NCI-H524 (cell line): ENCODE results near the gene ITGA11.

Experiments
- DNase-seq, 2 experiments: peaks; one replicate each; lab custom pipeline; 2025; lab: John Stamatoyannopoulos, UW

Gene ITGA11

DNA sequence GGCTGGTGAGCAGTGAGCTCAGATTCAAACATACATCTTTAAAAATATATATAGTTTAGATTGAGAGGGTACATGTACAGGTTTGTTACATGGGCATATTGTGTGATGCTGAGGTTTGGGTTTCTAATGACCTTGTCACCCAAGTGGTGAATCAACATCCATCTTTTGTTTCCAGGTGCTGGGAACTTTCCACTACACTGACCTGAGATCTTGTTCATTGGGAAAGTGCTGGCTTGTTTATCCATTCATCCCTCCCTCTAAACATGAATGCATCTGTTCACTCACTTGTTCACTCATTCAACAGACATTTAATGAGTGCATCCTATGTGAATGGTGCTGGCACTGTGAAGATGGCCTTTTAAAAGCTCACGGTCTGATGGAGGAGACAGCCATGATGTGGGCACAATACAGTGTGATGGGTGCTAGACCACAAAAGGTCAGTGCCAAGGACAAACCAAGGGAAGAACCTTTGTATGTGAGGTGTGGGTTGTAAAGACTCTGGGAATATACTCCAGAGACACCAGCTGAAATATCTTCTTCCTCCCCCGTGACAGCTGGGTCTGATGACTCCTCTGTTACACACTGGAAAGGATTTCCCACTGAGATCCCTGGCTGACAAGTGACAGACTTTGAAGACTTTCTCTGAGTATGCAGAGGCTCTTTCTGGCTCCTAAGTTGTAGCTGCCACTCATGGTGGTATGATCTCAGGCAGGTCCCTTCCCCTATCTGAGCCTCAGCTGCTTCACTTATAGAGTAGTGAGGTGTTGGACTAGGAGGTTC lies 16.2 kb upstream of the ITGA11 start:
- DNase-seq: no peak

DNA sequence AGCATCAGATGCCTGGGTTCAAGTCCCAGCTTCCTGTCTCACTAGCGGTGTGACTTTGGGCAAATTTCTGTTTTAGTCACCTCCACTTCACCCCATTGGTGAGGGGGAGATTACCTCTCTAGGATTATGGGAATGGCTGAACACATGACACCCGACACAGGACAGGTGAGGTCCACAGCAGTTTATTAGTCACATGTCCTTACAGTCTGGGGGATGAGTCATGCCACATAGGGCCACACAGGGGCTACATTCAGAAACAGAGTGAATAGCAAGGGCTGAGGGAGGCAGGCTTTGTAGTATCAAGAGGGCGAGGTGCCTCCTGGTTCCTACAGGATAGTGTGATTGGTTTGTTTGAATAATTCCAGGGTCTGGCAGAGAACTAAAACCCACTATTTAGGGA lies 15.2 kb upstream of the ITGA11 start:
- no peak for DNase-seq

DNA sequence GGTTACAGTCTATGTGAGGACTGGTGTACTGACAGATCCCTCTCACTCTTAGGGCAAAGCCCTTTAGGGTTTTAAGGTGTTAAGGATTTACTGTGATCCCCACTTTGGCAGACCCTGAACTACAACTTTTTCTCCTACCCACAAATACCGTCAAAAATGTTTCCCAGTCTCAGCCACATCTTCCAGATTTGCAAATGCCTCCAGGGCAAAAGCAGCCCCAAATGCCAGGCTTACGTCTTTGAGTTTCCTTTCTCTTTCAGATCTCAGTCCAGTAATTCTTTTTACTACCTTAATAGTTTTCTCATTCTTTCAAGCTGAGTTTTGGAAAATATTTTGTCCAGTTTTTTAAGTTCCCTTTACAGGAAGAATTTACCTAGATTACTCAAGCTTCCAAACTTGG lies 13.4 kb upstream of the ITGA11 start:
- DNase-seq: no peak

DNA sequence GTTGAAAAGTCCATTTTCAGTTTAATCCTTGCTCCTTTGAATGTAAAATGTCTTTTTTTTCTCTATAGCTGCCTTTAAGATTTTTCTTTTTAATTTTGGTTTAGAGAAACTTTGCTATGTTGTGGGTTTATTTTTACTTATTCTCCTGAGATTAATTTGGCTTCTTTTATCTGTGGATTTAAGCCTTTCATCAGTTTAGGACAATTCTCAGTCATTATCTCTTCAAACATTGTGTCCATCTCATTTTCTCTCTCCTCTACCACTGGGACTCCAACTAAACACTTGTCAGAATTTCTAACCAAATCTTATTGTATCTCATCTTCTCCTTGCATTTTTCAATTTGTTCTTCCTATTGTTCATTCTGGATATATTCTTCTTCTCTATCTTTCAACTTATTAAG lies 12.4 kb upstream of the ITGA11 start:
- no peak for DNase-seq

DNA sequence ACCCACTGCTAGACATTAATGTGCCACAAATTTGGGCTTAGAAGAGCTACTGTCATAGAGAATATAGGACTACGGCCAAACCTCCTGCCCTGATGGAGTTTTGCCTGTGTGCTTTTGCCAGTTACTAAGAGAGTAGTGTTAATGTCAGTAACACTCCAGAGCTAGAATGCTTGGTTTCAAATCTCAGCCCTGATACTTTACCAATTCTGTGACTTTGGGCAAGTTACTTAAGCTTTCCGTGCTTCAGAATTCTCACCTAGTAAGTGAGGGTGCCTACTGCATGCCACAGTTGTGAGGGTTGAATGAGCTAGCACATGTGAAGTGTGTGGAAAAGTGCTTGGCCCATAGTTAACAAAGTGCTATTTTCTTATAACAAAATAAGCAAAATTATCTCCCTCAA lies 10.9 kb upstream of the ITGA11 start:
- DNase-seq: no peak

DNA sequence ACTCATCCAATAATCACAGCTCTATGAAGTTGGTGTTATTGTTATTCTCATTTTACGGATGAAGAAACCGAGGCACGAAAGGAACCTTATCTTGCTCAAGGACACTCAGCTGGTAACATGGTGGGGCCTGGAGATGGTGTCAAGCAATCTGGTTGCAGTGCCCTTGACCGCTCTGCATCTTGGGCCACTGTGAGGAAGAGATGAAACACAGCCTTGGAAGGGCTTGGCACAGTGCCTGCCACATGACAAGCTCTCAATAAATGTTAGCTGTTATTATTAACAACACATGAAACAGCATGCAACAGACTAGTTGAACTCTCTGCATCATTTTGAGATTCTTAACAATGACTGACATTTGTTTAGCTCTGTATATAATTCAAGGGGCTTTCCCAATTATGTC lies 10.1 kb upstream of the ITGA11 start:
- DNase-seq: no peak

DNA sequence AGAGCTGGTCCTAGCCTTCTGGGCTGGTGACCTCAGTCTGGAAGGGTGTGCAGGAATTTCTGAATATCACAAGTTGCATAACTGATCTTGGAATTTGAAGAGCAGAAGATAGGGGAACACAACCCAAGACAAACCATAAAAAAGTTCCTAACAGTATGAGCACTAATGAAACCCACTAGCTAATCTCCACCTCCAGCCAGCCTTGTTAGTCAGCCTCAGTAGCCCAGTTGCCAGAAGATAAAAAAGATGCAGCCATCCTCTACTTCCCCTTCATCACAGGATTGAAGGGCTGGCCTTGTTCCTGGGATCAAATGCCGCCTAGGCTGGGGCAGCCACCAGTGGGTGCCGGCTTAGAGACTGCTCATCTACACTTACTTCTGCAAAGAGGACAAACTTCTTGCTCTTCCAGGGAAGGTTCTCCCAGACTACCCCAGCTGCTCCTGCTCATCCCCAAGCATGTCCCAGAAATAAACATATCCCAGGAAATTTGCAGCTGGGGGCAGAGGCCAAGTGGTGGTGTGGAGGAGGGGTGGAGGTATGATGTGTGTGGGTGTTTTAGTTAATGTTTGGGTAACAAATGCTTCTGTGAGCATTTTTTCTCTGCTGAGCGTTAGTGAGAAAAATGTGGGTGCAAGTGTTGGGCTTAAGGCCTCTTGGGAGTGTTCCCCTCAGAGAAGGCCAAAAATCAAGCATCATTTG lies 9.2 kb upstream of the ITGA11 start:
- DNase-seq: no peak

DNA sequence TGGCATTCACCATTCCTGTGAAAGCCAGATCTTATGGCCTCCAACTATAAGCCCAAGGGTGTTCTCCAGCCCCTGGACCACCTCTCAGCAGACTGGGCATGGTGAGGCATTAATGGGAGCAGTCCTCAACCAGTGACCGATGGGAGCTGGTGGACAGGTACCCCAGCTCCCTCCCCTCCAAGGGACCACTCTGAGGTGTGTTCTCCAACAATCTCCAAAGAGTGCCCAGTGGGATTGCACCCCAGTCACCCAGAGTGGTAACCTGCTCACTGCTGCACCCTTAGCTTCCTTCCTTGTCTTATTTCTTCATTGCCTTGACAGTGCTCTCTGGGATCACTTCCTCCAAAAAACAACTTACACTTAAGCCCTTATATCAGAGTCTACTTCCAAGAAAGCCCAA lies 8.2 kb upstream of the ITGA11 start:
- DNase-seq: no peak

DNA sequence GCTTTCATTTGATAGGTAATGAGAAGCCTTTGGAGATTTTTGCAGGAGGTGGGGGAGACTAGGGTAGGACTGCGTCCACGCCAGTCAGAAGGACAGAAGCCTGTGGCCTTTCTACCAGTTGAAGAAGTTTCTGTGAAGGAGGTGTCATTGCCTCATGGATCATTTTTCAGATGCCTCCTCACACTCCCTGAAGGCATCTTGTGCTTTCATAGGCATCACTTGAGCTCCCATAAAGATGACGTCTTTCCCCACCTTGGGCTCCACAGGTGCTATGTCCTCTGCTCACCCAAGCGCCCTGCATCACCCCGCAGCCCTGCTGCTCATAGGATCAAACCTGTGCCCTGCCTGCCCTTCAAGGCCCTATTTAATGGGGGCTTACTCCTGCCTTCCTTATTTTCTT lies 7.5 kb upstream of the ITGA11 start:
- no peak for DNase-seq

DNA sequence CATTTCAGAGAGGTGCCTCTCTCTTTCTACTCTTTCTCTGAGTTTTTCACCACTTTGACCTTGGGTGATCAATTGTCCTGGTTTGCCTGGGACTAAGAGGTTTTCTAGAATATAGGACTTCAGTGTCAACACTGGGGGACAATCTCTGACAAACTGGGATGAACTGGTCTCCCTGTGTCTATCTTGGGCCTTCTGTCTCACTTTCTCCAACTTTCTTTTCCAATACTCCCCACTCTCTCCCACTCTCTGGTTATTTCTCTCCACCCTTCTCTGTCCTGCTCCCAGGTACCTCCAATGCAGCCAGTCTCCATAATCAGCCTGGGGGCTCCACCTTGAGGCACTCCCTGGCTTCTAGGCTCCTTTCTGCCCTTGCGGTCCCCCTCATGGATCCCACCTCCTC lies 4.7 kb upstream of the ITGA11 start:
- DNase-seq: no peak

DNA sequence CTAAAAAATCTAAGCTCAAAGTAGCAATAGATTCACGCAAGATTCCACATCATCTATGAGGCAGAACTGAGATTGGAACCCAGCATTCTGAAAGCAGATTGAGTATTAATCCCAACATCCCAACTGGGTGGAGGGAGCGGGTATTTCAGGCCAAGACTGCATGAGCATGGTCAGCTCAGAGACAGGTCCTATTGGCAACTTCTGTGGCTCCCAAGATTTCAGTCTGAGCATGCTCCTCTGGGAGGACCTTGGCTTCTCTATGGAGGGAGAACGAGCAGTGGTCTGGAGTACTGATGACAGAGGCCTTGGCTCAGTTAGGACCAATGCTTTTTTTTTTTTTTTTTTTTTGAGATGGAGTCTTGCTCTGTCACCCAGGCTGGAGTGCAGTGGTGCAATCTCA lies 4.0 kb upstream of the ITGA11 start:
- DNase-seq: no peak

DNA sequence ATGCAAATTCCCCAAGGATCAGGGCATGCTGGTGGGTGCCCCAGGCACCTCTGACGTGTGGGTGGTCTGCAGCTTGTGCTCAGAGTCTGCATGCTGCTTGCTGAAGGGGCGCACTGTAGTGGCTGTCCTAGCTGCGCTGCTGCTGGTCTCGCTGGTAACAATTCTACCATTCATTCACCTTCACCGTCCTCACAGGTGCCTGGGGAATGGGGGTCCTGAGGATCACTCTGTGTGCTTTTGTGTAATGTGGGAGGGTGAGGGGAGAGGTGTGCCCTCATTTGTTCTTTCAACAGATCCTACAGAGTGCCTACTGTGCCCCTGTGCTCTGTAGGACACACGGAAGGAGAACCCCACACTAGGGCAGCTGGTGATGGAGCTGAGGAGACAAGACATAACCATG lies 2.1 kb upstream of the ITGA11 start:
- DNase-seq: no peak

DNA sequence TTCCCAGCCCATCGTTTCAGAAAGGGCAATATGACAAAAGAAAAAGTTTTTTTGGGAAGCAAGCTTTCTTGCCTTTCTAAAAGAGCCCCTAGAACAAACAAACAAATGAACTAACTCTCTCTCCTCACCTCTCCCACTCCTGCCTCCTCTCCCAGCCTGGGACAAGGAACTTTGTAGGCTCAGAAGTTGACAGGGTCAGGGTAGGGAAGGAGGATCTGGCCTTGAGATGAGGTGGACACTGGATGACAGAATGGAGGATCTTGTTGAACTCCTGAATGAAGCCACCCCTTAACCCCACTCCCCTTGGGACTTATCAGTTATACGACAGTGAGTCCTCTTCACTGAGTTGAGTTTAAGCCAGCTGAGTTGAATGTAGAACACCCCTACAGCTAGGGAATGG lies 1.6 kb upstream of the ITGA11 start:
- no peak for DNase-seq

DNA sequence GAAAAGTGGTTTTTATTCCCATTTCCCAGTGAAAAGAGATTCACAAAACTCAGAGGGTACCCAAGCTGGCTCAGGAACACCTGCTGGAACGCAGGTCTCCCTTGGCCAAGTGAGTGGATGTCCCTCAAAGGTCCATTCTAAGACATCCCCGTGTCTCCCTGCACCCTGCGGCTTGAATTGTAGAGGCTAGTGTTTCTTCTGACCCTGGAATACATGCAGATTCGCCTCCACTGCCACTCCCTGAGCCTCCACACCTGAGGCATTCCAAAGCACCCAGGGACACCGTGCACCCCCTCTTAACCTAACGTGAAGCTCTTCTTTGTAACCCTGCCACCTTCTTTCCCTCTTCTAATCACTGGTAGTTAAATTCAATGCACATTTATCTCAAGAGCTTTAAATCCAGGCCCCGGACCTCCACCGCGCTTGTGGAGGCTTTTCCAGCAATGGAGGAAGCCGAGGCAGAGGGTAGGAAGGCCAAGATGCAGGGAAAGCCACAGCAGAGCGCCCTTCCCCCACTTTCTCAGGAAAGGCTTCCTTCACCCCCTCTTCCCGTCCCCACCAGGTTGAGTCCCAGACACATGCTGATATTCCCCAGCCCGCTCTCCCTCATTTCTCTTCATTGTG lies 590 bp upstream of the ITGA11 start:
- no peak for DNase-seq

DNA sequence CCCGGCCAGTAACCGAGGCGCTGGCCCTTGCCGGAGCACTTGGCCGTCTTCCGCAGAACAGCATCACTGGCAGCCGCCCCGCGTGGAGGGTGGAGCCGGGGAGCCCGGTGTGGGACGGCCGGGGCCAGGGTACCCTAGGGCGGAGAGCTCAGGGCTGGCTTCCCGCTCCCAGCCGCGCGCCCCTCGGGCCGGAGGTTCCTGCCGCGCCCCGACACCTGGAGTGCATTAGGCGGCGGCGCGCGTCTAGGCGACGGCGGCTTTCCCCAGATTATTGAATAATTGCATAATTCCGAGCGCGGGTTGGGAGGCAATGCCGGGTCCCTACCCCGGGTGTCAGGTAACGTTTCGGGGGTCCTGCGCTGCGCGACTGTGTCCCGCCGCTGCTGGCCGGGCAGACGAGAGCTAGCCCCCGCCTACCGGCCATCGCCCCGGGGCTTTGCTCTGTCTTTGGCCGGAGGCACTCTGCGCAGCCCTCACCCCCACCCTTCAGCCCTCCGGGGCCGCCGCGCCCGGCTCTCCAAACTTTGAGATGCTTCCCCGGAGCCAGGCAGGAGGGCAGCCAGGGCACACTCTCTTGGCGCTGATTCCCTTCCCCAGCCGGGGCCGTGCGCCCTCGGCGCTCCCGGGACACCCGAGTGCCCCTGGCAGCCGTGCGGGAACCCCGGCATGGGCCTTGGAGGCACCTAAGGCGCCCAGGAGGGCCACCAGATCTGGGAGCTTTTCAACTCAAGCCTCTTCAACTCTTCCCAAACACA lies 749 bp downstream of the ITGA11 start:
- DNase-seq: peak in 1 of 2 experiments; percentile 21

DNA sequence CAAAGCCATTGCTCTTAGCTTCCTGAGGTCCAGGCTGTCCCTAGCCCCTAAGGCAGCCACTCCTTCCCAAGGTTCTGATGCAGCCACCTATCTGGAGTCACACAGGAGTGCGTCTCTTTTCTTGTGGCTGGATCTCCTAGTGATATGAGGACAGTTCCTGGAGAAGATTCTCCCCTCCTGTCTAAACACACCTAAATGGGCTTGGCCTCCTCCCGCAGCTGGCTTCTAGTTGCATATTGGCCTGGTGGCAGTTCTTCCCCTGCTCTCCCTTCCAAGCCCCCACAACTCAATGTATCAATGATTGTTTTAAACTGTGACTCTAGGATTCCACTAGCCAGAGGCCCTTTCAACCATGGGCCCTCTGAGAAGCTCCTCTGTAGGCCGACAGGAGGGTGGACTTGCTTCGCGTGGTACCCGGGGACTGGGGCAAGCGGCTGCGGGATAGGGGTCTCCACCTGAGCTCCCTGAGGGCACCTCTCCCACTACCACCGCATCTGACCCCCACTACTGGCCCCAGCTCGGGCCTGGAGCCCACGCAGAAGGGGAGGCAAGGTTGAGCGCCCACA lies 1.4 kb downstream of the ITGA11 start:
- no peak for DNase-seq

DNA sequence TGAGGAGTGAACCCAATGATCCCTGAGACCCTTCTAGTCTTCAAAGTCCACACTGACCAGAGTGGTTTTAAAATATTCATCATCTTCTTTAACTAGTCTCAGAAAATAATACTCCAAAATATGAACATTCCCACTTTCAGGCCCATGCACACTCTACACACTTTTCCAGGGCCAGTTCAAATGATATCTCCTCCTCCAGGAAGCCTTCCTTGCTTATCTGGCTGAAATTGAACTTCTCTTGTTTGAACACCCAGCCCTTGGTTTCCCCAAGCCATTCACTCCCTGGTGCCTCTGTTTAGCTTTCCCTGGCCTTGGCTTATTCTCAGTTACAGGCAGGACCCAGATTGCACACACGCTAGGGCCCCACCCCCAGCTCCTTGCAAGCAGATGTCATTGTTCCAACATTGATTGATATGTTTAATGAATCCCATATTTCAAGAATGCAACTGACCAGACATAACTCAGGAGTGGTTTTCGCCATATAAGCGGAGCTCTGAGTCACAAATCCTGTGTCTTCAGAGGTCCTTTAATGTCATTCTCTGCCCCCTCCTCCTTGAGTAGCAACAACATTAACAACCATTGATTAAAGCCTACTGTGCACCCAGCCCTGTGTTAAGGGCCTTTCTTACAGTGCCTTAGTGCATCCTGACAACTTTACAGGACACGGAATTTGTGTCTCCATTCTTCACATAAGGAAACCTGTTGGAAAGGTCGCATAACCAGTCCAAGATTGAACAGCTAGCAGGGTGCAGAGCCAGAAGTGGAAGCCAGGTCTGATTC lies 2.1 kb downstream of the ITGA11 start:
- no peak for DNase-seq

DNA sequence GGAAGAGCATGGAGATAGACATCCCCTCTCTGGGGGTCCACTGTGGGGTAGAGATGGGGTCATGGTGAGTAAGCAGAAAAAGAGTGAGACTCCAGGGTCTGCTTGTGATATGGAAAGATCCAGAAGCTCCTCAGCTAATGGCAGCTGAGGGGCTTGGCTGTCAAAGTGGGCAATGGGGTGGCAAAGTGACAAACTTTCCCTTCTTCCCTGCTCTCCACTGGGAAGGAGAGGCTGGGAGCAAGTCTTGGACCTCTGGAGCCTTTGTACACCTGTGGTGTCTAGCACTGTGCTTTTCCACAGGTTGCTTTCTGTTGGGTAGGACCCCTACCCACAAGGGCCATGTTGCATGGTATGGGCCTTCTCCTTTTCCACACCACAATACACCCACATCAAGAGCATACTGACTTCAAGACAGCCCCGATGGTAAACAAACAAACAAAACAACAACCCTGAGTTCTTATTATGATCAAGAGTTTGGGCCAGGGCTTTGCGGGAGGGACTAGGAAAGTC lies 3.5 kb downstream of the ITGA11 start:
- DNase-seq: no peak

DNA sequence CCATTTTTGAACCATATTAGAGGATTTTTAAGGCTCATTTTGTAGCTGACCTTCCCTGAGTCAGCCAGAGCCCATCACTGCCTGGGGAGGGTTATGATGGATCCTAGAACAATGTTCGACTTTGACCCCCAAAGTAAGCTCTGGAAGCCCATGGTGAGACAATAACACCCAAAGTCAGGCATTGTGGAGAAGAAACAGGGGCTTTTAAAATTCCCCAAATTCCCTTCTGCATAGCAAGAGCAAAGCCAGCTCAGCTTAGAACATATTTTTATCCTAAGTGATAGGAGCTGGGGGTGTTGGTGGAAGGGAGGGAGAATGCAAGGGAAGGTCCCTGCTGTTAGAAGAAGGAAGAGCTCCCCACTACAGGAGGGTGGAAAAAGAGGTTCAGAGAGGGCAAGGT lies 4.0 kb downstream of the ITGA11 start:
- DNase-seq: no peak

DNA sequence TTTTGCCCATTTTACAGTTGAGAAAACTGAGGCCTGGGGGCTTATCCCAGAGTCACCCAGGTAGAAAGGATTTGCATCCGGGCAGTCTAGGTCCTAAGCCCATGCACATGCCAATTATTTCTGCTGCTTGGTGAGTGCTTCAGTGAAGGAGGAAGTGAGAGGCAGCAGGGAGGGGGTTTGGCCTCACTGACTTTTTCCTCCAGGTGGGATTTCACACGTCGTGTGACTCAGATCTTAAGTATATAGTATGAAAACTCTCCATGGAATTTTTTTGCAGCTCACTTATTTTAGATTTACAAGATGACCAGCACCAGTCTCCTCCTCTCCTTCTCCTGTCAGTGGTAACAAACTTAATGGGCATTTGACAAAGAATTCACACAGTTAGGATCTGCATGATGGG lies 4.6 kb downstream of the ITGA11 start:
- DNase-seq: no peak

DNA sequence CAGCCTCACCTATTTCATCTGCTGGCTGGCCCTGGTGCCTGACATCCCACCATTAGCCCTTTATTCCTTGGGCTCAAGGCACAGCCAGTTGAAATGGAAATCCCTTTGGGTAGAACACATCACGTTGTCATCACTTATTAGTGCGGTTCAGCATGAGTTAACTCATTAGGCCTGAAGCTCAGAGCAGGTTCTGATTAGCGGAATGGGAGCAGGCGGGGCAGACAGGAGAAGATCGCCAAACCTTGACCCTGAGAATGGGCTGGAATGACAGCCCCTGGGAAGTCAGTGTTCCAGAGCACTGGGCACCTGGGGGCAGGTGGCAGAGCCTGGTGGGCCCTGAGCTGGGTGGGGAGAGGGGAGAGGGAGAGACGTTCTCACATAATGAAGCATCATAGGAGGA lies 5.8 kb downstream of the ITGA11 start:
- DNase-seq: no peak
